Epithelial cell of esophagus (primary cell): ENCODE data around the gene PEMT.

ENCODE experiments used
- DNase-seq: peaks from one replicate; pipeline ENCODE4 v3.0.0; 2010; ENCODE audit warnings: low read depth
- H3K4me3 ChIP-seq: 2 replicates; pipeline ENCODE4 v1.5.1; 2011; ENCODE audit warnings: mild to moderate bottlenecking, low read length, control low read depth
- TF ChIP-seq, protein P1 (sequence below): IDR thresholded peaks from 2 replicates; pipeline ENCODE4 v1.5.1; 2011; ENCODE audit warnings: low read depth, mild to moderate bottlenecking, low read length, control low read depth, inconsistent platforms; ENCODE audit not compliant: insufficient read depth; ENCODE audit errors: missing control alignments

The PEMT gene

DNA sequence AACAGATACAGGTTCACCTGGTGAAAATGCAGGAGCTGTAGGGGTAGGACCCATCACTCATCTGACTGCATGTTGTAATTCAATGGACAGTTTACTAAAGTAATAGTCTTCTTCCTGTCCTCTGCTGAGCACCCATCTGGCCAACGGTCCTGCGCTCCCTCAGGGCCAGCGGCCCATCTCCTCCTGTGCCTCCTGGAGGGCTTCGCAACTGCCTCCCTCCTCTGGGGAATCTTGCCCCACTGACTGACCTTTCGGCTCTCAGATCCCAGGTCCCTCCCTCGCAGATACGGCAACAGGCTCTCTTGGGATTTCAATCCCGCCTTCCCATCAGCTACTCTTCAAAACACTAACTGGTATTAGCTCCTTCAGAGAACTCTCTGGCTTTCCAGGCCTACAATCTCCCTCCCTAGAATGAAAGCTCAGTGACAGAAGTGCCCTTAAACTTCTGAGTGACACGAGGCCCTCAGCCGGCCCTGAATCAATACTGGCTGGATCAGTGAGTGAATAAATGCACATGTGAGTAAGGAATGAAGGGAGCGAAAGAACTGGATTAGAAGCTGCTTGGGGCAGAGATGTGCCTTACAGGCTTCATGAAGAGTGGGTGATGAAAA, 1.3 kb downstream of the PEMT start:
- TF ChIP-seq, protein P1, sequence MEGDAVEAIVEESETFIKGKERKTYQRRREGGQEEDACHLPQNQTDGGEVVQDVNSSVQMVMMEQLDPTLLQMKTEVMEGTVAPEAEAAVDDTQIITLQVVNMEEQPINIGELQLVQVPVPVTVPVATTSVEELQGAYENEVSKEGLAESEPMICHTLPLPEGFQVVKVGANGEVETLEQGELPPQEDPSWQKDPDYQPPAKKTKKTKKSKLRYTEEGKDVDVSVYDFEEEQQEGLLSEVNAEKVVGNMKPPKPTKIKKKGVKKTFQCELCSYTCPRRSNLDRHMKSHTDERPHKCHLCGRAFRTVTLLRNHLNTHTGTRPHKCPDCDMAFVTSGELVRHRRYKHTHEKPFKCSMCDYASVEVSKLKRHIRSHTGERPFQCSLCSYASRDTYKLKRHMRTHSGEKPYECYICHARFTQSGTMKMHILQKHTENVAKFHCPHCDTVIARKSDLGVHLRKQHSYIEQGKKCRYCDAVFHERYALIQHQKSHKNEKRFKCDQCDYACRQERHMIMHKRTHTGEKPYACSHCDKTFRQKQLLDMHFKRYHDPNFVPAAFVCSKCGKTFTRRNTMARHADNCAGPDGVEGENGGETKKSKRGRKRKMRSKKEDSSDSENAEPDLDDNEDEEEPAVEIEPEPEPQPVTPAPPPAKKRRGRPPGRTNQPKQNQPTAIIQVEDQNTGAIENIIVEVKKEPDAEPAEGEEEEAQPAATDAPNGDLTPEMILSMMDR = no peak

GRCh38 chr17:17587614-17588337, 3.7 kb downstream of the PEMT start:
- no peak overlapping the region for H3K4me3 ChIP-seq
- DNase-seq = no peak
- TF ChIP-seq, protein P1 = no peak

More for the DNA sequence above, 1.3 kb downstream of the PEMT start:
- peak overlapping the region; percentile 80 for H3K4me3 ChIP-seq
- DNase-seq = no peak

- no peak overlapping the region for H3K4me3 ChIP-seq
- TF ChIP-seq, protein P1 = no peak
- no peak for DNase-seq
Measured at GRCh38 chr17:17582372-17582771, 9.1 kb downstream of the PEMT start.

DNA sequence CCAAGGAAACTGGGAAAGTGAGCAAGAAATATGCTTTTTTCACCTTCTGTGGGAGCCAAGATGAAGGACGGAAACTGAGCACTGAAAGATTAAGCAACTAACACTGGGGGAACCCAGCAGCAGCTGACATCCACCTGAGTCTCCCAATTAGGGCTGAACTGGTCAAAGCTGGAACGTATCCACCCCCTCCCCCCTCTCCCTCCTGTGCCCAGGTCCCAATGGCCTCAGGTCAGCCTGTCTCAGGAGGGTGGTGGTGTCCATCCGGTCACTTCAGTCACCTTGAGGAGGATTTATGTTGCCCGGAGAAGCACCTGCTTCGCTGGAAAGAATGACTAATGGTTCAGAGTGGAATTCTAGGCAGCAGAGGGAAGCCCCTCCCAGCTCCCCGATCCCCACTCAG, 10.0 kb downstream of the PEMT start:
- H3K4me3 ChIP-seq = no peak overlapping the region
- DNase-seq = no peak
- TF ChIP-seq, protein P1 = no peak

- no peak overlapping the region for H3K4me3 ChIP-seq
- TF ChIP-seq, protein P1 = no peak
- DNase-seq = no peak
Measured at GRCh38 chr17:17580662-17581470, 10.6 kb downstream of the PEMT start.

- DNase-seq = no peak
- TF ChIP-seq, protein P1 = no peak
- H3K4me3 ChIP-seq = no peak overlapping the region
Measured at GRCh38 chr17:17579691-17580090, 11.8 kb downstream of the PEMT start.
